Measurements from ENCODE around the gene DOK7.
"Not testable (repeated sequence)": the region's sequence is repeated elsewhere in the genome, so short reads cannot be mapped to it uniquely, and the experiment has no call there.

The DOK7 gene

GRCh38 chr4:3444351-3445110 lies 18.6 kb upstream of the DOK7 start:
- no peak for DNase-seq

DNA sequence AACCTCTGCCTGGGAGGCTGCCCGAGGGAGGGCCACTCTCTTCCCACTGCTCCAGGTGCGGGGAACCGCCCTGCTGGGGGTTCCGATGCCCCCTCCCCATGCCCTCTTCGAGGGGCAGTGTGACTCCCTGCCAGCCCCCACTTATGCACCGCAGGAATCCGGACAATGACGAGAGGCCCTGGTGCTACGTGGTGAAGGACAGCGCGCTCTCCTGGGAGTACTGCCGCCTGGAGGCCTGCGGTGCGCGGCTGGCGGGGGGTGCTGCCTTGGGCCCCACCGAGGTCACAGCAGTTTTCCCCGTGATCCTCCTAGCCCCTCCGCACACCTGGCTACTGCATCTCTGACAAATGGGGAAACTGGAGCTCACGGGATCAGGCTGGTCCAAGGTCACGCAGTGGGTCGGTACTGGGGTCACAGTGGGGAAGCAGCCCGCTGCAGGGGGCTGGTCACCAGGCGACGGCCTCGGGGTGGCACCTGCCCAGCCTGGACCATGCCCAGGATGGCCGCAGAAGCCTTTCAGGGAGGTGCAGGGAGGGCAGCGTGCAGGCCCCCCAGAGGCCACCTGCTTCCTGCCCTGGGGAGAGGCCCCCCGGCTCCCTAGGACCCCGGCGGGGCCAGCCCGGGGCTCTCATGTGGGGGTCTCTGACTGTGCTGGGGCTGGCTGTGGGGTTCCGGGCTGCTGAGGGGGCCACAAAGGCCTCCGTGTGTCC lies 17.8 kb upstream of the DOK7 start:
- DNase-seq = no peak

DNA sequence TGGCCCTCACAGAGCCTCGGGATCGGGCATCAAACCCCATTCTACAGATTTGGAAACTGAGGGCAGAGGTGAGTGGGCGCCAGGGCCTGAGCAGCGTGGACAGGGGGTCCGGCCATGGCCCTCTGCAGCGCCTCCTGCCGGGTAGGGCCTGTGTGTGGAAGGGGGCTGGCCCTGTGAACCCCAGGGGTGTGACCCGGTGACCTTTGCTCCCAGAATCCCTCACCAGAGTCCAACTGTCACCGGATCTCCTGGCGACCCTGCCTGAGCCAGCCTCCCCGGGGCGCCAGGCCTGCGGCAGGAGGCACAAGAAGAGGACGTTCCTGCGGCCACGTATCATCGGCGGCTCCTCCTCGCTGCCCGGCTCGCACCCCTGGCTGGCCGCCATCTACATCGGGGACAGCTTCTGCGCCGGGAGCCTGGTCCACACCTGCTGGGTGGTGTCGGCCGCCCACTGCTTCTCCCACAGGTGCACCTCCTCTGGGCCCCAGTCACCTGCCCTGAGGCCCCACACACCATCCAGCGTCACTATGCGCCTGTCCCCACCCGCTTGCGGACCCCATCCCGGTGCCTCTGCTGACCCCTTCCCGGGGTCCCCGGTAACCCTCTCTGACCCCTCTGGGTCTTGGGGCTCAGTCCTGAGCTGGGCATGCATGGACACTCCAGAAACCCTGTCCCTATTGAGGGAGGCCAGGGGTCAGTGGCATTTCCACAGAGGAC lies 17.1 kb upstream of the DOK7 start:
- no peak for DNase-seq

GRCh38 chr4:3446631-3447320 lies 16.3 kb upstream of the DOK7 start:
- no peak for DNase-seq

DNA sequence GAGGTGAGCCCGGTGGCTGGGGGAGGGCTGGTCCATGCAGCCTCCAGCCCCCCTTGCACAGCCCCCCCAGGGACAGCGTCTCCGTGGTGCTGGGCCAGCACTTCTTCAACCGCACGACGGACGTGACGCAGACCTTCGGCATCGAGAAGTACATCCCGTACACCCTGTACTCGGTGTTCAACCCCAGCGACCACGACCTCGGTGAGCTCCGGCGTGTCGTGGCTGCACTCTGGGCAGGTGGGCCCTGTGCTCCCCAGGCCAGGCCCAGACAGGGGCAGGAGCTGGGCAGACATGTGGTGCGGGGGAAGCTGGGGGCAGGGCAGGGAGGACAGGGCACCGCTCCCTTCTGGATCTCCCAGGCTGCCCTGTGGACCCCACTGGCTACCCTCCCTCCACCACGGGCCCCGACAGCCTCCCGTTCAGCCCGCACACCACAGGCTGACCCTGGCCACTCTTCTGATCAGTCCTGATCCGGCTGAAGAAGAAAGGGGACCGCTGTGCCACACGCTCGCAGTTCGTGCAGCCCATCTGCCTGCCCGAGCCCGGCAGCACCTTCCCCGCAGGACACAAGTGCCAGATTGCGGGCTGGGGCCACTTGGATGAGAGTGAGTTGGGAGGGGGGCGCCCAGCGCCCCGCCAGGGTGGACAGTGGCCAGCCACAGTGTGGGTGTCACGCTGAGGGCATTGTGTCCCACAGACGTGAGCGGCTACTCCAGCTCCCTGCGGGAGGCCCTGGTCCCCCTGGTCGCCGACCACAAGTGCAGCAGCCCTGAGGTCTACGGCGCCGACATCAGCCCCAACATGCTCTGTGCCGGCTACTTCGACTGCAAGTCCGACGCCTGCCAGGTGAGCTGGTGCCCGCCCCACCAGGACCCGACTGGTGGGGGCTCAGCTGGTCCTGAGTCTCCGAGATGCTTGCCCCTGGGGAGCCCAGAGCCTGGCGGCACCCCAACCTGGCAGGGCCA lies 15.4 kb upstream of the DOK7 start:
- no peak for DNase-seq

- no peak for DNase-seq
These were observed 14.0 kb upstream of the DOK7 start for GRCh38 chr4:3449047-3449573.

- DNase-seq = no peak
These were observed 13.3 kb upstream of the DOK7 start for GRCh38 chr4:3449574-3450534.

- no peak for DNase-seq
These were observed 12.5 kb upstream of the DOK7 start for GRCh38 chr4:3450643-3451042.

GRCh38 chr4:3451956-3452355 lies 11.2 kb upstream of the DOK7 start:
- no peak for DNase-seq

DNA sequence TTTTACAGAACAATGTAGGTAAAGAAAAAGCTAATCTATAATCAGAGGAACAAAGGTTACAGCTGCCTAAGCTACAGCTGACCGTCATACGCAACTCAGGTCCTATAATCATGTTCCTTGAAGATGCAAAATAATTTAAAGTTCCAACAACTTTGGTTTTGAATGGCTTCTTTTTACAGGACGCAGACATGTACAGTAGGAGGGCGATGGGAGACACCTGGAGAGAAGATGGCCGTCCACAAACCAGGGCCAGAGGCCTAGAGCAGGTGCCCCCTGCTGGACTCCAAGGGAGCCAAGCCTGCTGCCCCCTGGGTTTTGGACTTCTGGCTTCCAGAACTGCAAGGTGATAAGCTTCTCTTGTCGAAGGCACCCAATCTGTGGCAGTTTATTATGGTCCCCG lies 10.7 kb upstream of the DOK7 start:
- DNase-seq = no peak

DNA sequence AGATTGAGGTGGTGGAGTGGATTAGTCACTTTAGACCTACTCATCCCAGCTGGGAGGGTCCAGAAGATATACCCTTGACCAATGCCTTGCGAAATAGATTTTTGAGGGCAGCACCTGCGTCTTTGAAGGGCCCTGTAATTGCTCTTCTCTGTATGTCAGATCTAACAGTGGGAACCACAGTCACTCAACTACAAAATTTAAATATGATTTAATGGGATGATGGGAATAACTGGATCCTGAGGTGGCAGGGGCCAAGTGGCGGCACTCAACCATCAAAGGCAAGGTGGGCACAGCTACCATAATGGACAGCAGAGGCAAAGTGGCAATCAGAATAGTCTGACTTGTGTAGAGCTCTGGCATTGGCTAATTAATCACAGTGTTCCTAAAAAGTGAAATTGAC lies 7.5 kb upstream of the DOK7 start:
- not testable (repeated sequence) for DNase-seq

GRCh38 chr4:3458371-3458770 lies 4.7 kb upstream of the DOK7 start:
- no peak for DNase-seq

- DNase-seq = not testable (repeated sequence)
These were observed 4.0 kb upstream of the DOK7 start for GRCh38 chr4:3459156-3459555.

DNA sequence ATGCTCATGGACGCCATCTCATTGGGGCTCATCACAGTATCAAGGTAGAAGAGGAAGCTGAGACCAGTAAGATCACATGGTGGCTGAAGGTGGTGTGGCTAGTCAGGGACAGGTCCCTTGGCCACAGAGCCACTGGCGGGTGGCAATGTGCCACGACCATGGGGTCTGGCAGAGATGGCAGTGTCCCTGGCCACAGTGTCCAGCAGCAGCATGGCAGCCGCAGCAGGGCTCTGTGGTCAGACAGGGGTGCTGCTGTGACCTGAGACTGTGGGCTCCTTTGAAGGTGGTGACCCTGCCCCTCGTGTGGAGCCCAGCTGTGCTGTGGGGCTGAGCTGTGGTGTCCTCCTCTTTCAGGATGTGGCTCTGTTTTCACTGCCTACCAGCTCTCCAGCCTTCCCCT lies 2.2 kb upstream of the DOK7 start:
- no peak for DNase-seq

DNA sequence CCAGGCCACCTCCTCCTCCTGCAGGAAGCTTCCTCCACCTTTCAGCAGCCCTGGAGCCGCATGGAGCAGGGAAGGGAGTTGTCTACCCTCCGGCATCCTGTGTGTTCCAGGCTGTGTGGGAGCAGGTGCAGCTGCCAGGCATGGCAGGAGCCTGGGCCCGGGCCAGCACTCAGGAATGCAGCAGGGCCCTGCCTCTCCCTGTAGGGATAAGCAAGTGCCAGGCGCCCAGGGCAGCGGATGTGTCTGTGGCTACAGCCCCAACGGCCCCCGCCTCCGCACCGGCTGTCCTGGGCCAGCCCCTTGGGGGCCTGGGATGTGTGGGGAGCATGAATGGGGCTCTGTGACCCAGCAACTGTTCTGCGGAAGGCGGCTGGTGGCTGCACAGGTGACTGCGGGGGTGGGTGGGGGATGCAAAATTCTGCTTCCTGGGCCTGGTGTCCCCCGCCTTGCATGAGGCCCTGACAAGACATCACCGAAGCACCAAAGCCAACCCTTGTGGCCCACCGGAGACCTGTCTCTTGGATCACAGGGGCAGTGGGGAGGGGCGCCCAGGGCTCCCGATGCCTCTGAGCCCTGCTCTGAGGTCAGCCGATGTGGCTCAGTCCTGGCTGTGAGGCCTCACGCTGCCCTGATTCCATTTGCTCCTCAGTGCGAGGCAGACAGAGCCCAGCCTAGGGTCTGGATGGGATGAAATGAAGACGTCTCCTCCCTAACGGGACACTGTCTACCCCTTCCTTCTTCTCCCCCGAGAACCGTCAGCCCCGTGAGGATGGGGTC lies 1.4 kb upstream of the DOK7 start:
- DNase-seq = no peak

- no peak for DNase-seq
These were observed 751 bp upstream of the DOK7 start for GRCh38 chr4:3462321-3462789.

GRCh38 chr4:3463556-3464348 lies 646 bp downstream of the DOK7 start:
- no peak for DNase-seq

DNA sequence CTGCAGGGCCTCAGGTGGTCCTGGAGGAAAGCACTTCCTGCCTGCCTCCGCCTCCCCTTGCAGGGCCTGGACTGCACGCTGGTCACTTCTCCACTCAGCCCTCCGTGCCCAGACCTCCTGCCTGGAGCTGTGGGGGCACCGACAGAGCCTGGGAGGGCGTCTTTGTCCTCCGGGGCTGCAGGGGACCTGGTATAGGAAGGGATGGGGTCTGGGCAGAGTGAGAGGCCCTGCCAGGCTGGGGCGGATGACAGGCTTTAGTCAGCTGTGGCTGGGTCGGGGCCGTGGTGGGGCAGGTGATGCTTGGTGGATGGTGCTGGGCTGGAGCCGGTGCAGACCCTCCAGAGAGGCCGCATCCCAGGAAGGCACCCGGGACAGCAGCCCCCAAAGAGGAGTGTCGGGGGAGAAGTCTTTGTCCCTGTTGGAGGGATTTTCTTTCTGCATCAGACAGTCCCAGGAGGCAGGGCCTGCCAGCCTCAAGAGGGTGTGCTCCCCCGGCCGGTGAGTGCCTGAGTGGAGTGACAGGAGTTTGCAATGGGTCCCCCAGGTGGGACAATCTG lies 1.3 kb downstream of the DOK7 start:
- DNase-seq = no peak
